ENCODE measurements around the gene SLC25A34. TPM values are rescaled to one million over a fixed set of nuclear protein-coding genes. Genes with fewer than 3 reads are reported as not detected.

Gene SLC25A34
- total RNA-seq, 2 experiments from 2014 or later: 0.56 to 0.81 TPM

- intact Hi-C loops (cut with micrococcal nuclease): no loop called here
- Mint-ChIP-seq H3K27me3 (no peaks in the 10 kb centered on the region), H3K27ac (no peak overlapping the region), H3K4me1 (ENCODE audit: low read depth) (no peaks in the 10 kb centered on the region), H3K9me3 (no peaks in the 10 kb centered on the region), H3K36me3 (ENCODE audit: low read depth) (no peaks in the 10 kb centered on the region), H3K4me3 (no peak overlapping the region)
- ATAC-seq (no peak), DNase-seq (no peak)
- CTCF ChIA-PET: interaction anchor here (0.7 to 3.5 kb wide), 3 partner anchors 14 to 225 kb away, joined by 3 to 17 read pairs (median 3); no protein-coding TSS in a partner anchor
- TF ChIP-seq CTCF (IDR thresholded peaks at IDR 0.05): no peak
- POLR2A ChIA-PET: no interaction called here
Observed at GRCh38 chr1:15777909-15778707, 42.0 kb downstream of the SLC25A34 start.

DNA sequence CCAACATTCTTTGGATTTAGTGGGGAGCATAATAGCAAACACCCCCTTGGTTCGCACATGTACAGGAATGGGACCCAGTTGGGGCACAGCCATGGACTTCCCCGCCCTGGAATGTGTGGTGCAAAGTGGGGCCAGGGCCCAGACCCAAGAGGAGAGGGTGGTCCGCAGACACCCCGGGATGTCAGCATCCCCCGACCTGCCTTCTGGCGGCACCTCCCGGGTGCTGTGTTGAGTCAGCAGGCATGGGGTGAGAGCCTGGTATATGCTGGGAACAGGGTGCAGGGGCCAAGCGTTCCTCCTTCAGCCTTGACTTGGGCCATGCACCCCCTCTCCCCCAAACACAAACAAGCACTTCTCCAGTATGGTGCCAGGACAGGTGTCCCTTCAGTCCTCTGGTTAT, 49.6 kb downstream of the SLC25A34 start:
- Mint-ChIP-seq H3K9me3 (no peaks in the 10 kb centered on the region), H3K4me3 (no peak overlapping the region), H3K27me3 (peaks cover under 1% of the 10 kb centered on the region), H3K27ac (no peak overlapping the region), H3K36me3 (ENCODE audit: low read depth) (no peaks in the 10 kb centered on the region), H3K4me1 (ENCODE audit: low read depth) (no peaks in the 10 kb centered on the region)
- ChIA-PET POLR2A (no interaction called here), CTCF (no interaction called here)
- intact Hi-C loops (cut with micrococcal nuclease): no loop called here
- no peak for TF ChIP-seq CTCF (IDR thresholded peaks at IDR 0.05)
- ATAC-seq (no peak), DNase-seq (no peak)

GRCh38 chr1:15786581-15786980, 50.5 kb downstream of the SLC25A34 start:
- no peak for DNase-seq
- ChIA-PET POLR2A (no interaction called here), CTCF (interaction anchor here (1.1 kb wide), 1 partner anchor 29 kb away, joined by 5 read pairs; no protein-coding TSS in a partner anchor)
- no peaks in the 10 kb centered on the region for H3K4me1 Mint-ChIP-seq (ENCODE audit: low read depth)
- no peak for TF ChIP-seq CTCF (IDR thresholded peaks at IDR 0.05)
- peaks cover 2% of the 10 kb centered on the region for H3K27me3 Mint-ChIP-seq
- H3K27ac Mint-ChIP-seq: no peak overlapping the region
- no peak overlapping the region for H3K4me3 Mint-ChIP-seq
- no peak for ATAC-seq
- no peaks in the 10 kb centered on the region for H3K9me3 Mint-ChIP-seq
- H3K36me3 Mint-ChIP-seq (ENCODE audit: low read depth): no peaks in the 10 kb centered on the region
- intact Hi-C loops (cut with micrococcal nuclease): no loop called here

DNA sequence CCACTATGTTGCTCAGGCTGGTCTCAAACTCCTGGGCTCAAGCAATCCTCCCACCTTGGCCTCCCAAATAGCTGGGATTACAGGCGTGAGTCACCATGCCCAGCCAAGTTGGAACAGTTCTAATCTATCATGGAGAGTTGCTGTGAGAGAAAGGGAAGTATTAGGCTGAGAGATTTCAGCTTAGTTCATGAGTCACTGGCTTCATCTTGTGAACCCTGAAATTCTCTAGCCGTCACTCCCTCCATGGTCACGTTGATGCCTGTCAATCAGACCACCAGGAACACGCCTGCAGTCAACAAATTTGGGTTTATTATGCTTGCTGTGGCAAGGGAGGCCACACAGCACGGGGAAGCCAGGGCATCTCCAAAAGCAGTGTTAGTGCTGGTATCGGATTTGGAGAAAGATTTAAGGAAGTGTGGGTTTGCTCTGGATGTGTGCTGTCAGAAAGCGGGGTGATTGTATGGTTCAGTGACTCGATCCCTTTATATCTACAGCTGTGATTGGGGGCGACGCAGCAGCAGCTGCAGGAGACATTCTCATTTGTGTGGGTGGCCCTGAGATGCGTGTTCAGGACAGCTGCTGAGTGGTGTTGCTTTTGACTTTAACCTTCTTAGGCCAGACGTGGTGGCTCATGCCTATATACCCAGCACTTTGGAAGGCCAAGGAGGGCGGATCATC, 52.7 kb downstream of the SLC25A34 start:
- no peak overlapping the region for H3K4me3 Mint-ChIP-seq
- ChIA-PET CTCF (interaction anchor here (1.0 to 1.2 kb wide), 2 partner anchors 27 to 267 kb away, joined by 3 read pairs; no protein-coding TSS in a partner anchor), POLR2A (no interaction called here)
- H3K36me3 Mint-ChIP-seq (ENCODE audit: low read depth): no peaks in the 10 kb centered on the region
- peaks cover 2% of the 10 kb centered on the region for H3K27me3 Mint-ChIP-seq
- peaks cover 2% of the 10 kb centered on the region for H3K4me1 Mint-ChIP-seq (ENCODE audit: low read depth)
- intact Hi-C loops (cut with micrococcal nuclease): no loop called here
- DNase-seq: no peak
- no peaks in the 10 kb centered on the region for H3K9me3 Mint-ChIP-seq
- no peak overlapping the region for H3K27ac Mint-ChIP-seq
- TF ChIP-seq CTCF (IDR thresholded peaks at IDR 0.05): no peak
- no peak for ATAC-seq

Other genes with a start within 250 kb of the SLC25A34 start
- gene CASP9, start 212.0 kb upstream of the SLC25A34 start, total RNA-seq: 10 to 100 TPM in 1 of 2 experiments, 1 to 10 TPM in 1; 9.7 to 11.5 TPM
- 10 to 100 TPM in 1 of 2 experiments, 1 to 10 TPM in 1; 10.0 to 13.0 TPM for gene DNAJC16, start 209.4 kb upstream of the SLC25A34 start, total RNA-seq
- gene AGMAT, start 151.2 kb upstream of the SLC25A34 start, total RNA-seq: 10 to 100 TPM; 21.6 to 21.9 TPM
- gene DDI2, start 118.8 kb upstream of the SLC25A34 start, total RNA-seq: 10 to 100 TPM; 33.7 to 34.9 TPM
- 10 to 100 TPM; 41.5 to 42.9 TPM for gene PLEKHM2, start 51.9 kb upstream of the SLC25A34 start, total RNA-seq
- not detected for gene TMEM82, start 6.2 kb downstream of the SLC25A34 start, total RNA-seq
- gene FBLIM1, start 22.5 kb downstream of the SLC25A34 start, total RNA-seq: not detected
- gene UQCRHL, start 71.4 kb downstream of the SLC25A34 start, total RNA-seq: 1 to 10 TPM; 2.5 to 2.8 TPM
- gene SPEN, start 111.4 kb downstream of the SLC25A34 start, total RNA-seq: 10 to 100 TPM; 59.8 to 60.3 TPM
- gene ZBTB17, start 239.8 kb downstream of the SLC25A34 start, total RNA-seq: 10 to 100 TPM; 44.1 to 45.7 TPM